NT2/D1 (cell line): ENCODE measurements around the gene SPOP.

Experiments
- SUZ12 ChIP-seq: IDR thresholded peaks from 2 replicates; pipeline ENCODE4 v1.6.1; 2011; ENCODE audit not compliant: insufficient read length, insufficient read depth; ENCODE audit errors: extremely low read depth
- YY1 ChIP-seq: IDR thresholded peaks from 2 replicates; pipeline ENCODE4 v1.6.1; 2011; ENCODE audit not compliant: insufficient read length, insufficient read depth
- ZNF274 ChIP-seq: IDR thresholded peaks from 2 replicates; pipeline ENCODE4 v1.6.1; 2011; ENCODE audit warnings: mild to moderate bottlenecking, low read depth, low read length

- no peak for TF ChIP-seq SUZ12
- TF ChIP-seq YY1 = no peak
- TF ChIP-seq ZNF274 = no peak
These were observed 22.2 kb upstream of the SPOP start for GRCh38 chr17:49699966-49700575.
